Right lobe of liver (tissue), 6 donors: ENCODE results near the gene EHD2. TPM values are rescaled to one million over a fixed set of nuclear protein-coding genes. Genes with fewer than 3 reads are reported as not detected.

Experiments
- ATAC-seq, 4 donors: fragments of 200-7000 bp; cut with Tn5 transposase; one replicate each; pipeline ENCODE4 v1.9.1; 2020; ENCODE audit warnings: mild to moderate bottlenecking in 4 of 4, moderate library complexity in 4 of 4
- DNase-seq, 3 donors: peaks; one replicate each; pipeline ENCODE4 v3.0.0-alpha.2; 2020
- H3K27ac ChIP-seq, 3 donors: fragments of 200-600 bp; one replicate each; pipeline ENCODE4 v1.8.0; 2022
- H3K27me3 ChIP-seq, 2 donors: fragments of 200-600 bp; one replicate each; pipeline ENCODE4 v1.8.0; 2022
- H3K36me3 ChIP-seq, 4 donors: fragments of 200-600 bp; sonication (generic) in 1 of 4; one replicate each; pipeline versions ENCODE4 v1.5.1 to v1.8.0; 2017 to 2022; ENCODE audit warnings: control low read depth in 1 of 4
- H3K4me1 ChIP-seq, 4 donors: fragments of 200-600 bp; sonication (generic) in 1 of 4; one replicate each; pipeline versions ENCODE4 v1.5.1 to v1.8.0; 2017 to 2022; ENCODE audit warnings: control low read depth in 1 of 4
- H3K4me3 ChIP-seq, 3 donors: fragments of 200-600 bp; one replicate each; pipeline ENCODE4 v1.8.0; 2022
- H3K9me3 ChIP-seq, 4 donors: fragments of 200-600 bp; sonication (generic) in 1 of 4; one replicate each; pipeline versions ENCODE4 v1.5.1 to v1.8.0; 2017 to 2022; ENCODE audit warnings: control low read depth in 1 of 4
- POLR2A ChIP-seq: fragments of 450-650 bp; IDR thresholded peaks from one replicate; pipeline ENCODE4 v1.6.1; 2017; ENCODE audit warnings: antibody characterized with exemption, mild to moderate bottlenecking
- WGBS: methylation state at CpG from one replicate; pipeline ENCODE4 v1.1.6; 2018; ENCODE audit warnings: low coverage, low lambda C conversion rate; ENCODE audit not compliant: insufficient coverage; ENCODE audit errors: missing lambda C conversion rate; 5-methylcytosine and 5-hydroxymethylcytosine counted together
- intact Hi-C, 2 donors: fragments of 100-400 bp; cut with DNase I; formaldehyde crosslinking; loops; one replicate each; pipeline versions ENCODE4 v1.11.2 to v1.14.1; 2022
- total RNA-seq, 6 experiments: library from RNA; depleted of rRNA in 2 of 6; stranded (reverse); fragments of >200 nt in 2 of 6; fragmentation: NEBNext Ultra II Directional in 3 of 6; extraction: Animal tissue kit (Norgen Biotek cat#: 25700) in 3 of 6; gene quantifications; one replicate each; pipeline versions ENCODE4 v1.1.0 to v1.2.4, GENCODE V29; 2016 to 2023
- TF ChIP-seq, protein P1 (sequence below), 4 donors: fragments of 200-600 bp in 3 of 4; fragments of 450-650 bp in 1 of 4; IDR thresholded peaks; one replicate each; pipeline versions ENCODE4 v1.5.1 to v1.8.0; 2016 to 2022; ENCODE audit warnings: antibody characterized with exemption in 4 of 4, mild to moderate bottlenecking in 2 of 4
- donor health status: DM: no; HTN: yes; CAD: no.
- donor health status: DM: no; HTN: no; CAD: no.
- donor health status: DM: no; HTN: no; CAD: no.
- donor health status: DM: no; HTN: yes; CAD: no.
- donor health status: DM: no; HTN: yes; CAD: no.

Gene EHD2
- total RNA-seq, 6 experiments from 2014 or later = 3.6 to 20.2 (median 12.8) TPM

GRCh38 chr19:47758443-47758804 lies 45.2 kb downstream of the EHD2 start:
- Histone ChIP-seq H3K4me1 (peaks cover 0 to 29% (median 12%) of the 10 kb centered on the region in 4 donors), H3K36me3 (peaks cover 0 to 21% (median 10%) of the 10 kb centered on the region in 4 donors), H3K27ac (peak overlapping the region in 1 of 3 donors; percentile 87), H3K4me3 (no peak overlapping the region), H3K27me3 (no peaks in the 10 kb centered on the region), H3K9me3 (no peaks in the 10 kb centered on the region)
- DNase-seq = no peak
- WGBS = 81% methylated on average over 5 of the region's 5 CpGs
- intact Hi-C loops = no loop called here
- TF ChIP-seq, protein P1, sequence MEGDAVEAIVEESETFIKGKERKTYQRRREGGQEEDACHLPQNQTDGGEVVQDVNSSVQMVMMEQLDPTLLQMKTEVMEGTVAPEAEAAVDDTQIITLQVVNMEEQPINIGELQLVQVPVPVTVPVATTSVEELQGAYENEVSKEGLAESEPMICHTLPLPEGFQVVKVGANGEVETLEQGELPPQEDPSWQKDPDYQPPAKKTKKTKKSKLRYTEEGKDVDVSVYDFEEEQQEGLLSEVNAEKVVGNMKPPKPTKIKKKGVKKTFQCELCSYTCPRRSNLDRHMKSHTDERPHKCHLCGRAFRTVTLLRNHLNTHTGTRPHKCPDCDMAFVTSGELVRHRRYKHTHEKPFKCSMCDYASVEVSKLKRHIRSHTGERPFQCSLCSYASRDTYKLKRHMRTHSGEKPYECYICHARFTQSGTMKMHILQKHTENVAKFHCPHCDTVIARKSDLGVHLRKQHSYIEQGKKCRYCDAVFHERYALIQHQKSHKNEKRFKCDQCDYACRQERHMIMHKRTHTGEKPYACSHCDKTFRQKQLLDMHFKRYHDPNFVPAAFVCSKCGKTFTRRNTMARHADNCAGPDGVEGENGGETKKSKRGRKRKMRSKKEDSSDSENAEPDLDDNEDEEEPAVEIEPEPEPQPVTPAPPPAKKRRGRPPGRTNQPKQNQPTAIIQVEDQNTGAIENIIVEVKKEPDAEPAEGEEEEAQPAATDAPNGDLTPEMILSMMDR (IDR thresholded peaks at IDR 0.05) = no peak
- TF ChIP-seq POLR2A = no peak
- no peak for ATAC-seq

- Histone ChIP-seq H3K36me3 (peaks cover 0 to 8% (median 7%) of the 10 kb centered on the region in 4 donors), H3K4me1 (peaks cover 0 to 28% (median 12%) of the 10 kb centered on the region in 4 donors), H3K4me3 (no peak overlapping the region), H3K9me3 (no peaks in the 10 kb centered on the region), H3K27ac (no peak overlapping the region), H3K27me3 (no peaks in the 10 kb centered on the region)
- intact Hi-C loops = no loop called here
- ATAC-seq (no peak), DNase-seq (no peak)
- WGBS = 76% methylated on average over 5 of the region's 5 CpGs
- TF ChIP-seq, protein P1 (IDR thresholded peaks at IDR 0.05) = no peak
Observed at GRCh38 chr19:47760632-47760999, 47.4 kb downstream of the EHD2 start.

- TF ChIP-seq POLR2A = no peak
- TF ChIP-seq, protein P1 (IDR thresholded peaks at IDR 0.05) = no peak
- Histone ChIP-seq H3K4me3 (no peak overlapping the region), H3K4me1 (peaks cover 0 to 18% (median 8%) of the 10 kb centered on the region in 4 donors), H3K36me3 (no peaks in the 10 kb centered on the region), H3K27ac (no peak overlapping the region), H3K9me3 (no peaks in the 10 kb centered on the region), H3K27me3 (no peaks in the 10 kb centered on the region)
- 69% methylated on average over 4 of the region's 5 CpGs for WGBS
- no peak for DNase-seq
- no peak for ATAC-seq
- intact Hi-C loops = no loop called here
Observed at GRCh38 chr19:47761566-47761965, 48.3 kb downstream of the EHD2 start.

DNA sequence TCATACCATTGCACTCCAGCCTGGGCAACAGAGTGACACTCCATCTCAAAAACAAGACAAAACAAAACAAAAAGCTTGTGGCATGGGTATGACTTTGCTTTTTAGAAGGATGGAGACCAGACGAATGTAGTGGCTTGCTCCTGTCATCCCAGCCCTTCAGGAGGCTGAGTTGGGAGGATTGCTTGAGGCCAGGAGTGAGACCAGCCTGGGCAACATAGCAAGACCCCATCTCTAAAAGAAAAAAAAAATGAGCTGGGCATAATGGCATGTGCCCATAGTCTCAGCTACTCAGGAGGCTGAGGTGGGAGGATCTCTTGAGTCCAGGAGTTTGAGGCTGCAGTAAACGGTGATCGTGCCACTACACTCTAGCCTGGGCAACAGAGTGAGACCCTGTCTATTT lies 48.9 kb downstream of the EHD2 start:
- 78% methylated on average over 3 of the region's 3 CpGs for WGBS
- Histone ChIP-seq H3K36me3 (no peaks in the 10 kb centered on the region), H3K27me3 (no peaks in the 10 kb centered on the region), H3K4me3 (no peak overlapping the region), H3K9me3 (no peaks in the 10 kb centered on the region), H3K4me1 (peaks cover 0 to 12% (median 6%) of the 10 kb centered on the region in 4 donors), H3K27ac (no peak overlapping the region)
- TF ChIP-seq POLR2A = no peak
- TF ChIP-seq, protein P1 (IDR thresholded peaks at IDR 0.05) = no peak
- intact Hi-C loops = no loop called here
- no peak for ATAC-seq
- DNase-seq = no peak
